CD4-positive, alpha-beta T cell treated with Interleukin-6 for 4 hours (primary cell): ENCODE measurements around the gene USP13.

Experiments used
- DNase-seq: peaks from one replicate; pipeline ENCODE4 v3.0.0-alpha.2; 2020; ENCODE audit warnings: mixed read lengths

The USP13 gene

DNA sequence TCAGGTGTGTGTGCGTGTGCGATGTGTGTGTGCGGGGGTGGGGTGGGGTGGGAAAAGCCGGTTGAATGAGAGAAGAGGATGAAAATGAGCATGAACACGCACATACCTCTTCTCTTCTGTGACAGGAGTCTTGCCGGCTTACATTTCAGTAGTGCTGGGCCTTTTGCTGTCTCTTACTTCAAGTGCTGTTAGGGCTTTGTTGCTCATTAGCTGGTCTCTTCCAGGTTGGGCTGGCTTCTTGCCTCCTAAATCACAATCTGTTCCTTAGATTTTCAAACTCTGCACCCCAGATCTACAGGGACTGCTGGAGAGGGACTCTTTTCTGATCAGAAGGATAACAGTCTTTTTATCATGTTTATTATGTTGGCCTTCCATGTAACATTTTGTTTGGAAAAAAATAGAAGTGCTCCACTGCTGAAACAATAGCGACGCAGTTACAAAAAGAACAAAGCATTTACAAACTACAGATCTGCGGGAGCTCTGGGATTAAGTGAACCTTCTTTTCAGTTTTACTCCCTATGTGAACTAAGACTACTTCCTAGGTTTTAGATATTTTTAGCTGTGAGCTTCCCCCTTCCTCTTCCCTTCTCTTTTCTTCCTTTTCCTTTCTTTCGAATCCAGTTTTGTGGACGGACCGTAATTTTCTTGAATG, 48.5 kb downstream of the USP13 start:
- DNase-seq, result no peak

DNA sequence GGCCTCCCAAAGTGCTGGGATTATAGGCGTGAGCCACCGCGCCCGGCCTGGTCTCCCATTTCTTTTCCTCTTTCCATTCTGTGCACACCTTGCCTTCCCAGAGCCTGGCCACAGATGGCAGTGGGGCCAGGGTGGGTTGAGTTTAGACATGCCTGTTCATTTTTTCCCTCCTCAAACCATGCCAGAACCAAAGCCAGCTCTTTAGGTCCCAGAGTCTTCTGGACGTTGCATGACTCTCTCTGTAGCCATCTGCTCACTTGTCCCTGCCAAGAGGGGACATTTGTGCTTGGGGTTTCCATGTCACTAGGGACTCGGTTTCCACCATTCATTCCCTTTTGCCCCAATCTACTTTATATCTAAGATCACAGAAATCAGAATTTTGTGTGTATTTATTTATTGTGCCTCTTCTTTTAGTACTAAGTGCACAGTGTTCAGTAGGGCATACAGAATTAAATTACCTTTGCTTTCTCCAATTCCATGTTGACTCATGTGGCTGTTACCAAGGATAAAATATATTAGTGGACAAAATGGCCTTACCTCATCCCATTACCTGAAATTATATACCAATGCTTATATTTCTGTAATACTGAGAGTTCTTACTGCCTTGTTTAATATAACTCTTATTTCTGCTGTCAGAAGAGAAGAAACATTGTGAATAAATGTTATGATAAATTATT, 49.6 kb downstream of the USP13 start:
- DNase-seq, result no peak

DNA sequence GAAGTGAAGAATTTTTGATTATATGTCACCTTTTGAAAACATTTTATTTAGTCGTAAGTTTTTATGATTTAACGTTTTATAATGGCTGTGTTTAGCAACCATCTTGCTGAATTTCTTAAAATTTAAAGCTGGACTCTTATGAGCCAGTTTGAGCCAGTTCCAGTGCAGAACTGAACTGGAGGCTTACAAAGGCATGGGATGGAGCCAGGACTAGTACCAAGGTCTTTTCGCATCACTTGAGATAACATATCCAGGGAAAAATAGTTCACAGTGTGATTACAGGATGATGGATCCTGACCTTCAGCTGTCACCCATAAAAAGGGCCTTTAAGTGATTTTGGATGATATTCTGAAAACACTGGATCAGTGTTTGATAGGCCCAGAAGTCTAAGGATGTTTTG, 51.0 kb downstream of the USP13 start:
- no peak for DNase-seq

DNA sequence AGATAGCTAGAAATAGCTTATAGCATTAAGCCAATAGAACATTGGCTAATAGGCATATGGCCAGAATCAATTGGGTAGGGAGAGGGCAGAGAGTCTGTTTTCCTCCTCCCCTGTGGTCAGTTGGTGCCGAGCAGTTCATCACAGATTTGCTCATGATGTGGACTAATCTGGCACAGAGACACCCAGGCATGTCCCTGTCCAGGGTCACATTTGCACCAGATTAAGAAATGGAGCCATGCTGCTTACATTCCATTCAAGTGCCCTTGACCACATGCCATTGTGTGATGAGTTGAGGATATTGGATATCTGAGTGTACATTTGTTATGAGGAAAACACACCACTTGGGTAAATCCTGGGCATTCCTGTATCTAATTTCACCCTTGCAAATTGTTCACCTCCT, 53.4 kb downstream of the USP13 start:
- no peak for DNase-seq

DNA sequence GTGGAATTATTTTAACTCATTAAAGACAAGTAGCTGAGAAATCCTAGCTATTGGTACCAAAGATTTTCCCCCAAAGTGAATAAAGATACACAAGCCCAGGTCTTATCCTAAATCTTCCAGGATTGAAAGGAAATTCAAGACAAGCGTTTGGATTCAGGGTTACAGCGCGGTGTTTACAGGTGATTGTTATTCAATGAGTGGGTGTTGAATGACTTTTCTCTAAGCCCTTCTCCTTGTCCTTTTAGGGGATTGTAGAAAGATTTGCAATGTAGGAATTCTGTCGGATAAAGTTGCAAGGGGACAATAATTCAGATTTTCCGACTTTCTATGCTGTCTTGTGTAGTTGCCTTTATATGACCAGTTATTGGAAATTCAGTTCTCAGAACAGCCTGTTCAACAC, 57.2 kb downstream of the USP13 start:
- DNase-seq, result no peak

DNA sequence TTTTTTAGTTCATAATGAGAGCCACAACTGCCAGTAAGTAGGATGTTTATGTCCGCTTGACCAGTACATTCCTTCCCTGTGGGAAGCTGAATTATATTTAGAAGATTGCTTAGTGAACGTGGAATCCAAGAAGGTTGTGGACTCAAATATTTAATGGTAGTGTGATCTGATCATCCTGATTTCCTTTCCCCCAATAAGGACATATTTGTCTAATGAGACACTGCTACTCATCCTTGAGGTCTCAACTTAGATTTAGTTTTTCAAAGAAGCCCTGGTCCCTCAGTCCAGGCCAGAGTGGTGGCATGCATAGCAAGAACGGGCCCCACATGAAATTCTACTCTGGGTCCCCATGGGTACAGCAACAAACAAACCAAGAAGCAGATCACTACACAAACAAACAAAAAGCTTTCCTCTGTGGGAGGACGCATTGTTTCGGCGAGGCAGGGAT, 60.8 kb downstream of the USP13 start:
- no peak for DNase-seq

DNA sequence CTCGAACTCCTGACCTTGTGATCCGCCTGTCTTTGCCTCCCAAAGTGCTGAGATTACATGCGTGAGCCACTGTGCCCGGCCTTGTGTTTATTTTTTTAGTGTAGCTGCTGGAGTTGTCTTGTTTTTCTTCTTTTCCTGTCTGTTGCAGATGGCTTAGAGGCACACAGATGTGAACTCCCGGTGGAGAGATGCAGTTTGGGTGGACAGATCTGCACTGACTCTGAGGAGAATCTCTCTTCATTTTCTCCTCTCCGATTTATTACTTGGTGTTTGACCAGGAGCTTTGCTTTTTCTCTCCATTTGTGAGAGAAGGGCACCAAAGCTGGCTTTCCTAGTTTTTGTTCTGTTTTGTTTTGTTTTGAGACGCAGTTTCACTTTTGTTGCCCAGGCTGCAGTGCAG, 62.7 kb downstream of the USP13 start:
- DNase-seq, result no peak

DNA sequence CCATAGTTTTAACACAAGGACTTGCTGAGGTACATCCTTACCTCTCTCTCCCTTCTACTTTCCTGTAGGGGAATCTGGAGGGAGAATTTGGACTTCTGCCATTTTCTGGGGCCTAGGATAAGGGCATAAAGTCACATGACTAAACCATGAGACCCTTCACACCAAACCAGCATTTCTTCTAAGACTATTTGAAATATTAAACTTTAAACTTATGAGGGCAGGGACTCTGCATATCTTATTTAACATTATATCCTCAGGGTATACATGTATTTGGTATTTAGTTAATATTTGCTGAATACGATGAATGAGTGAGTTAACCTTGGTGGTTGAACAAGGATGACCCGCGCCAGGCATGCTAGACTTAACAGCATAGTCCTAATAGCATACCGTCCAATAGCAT, 63.4 kb downstream of the USP13 start:
- no peak for DNase-seq

DNA sequence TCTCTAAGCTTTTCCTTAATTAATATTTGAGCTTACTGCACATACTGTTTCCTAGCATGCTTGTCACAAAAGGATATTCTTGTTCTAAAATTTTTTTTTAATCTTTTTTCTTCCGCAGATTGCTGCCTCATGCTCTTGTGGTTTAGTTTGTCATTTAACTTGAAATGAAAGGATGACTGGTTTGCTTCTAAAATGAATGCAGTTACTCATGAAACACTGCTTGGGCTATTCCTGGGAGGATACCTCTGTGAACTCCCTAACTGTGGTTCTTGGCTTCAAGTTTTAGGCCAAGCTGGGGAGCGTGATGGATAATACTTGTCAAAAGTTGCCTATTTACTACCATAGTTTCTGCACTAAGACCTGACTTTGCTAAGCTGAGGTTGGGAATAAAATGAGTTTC, 64.0 kb downstream of the USP13 start:
- DNase-seq, result no peak

DNA sequence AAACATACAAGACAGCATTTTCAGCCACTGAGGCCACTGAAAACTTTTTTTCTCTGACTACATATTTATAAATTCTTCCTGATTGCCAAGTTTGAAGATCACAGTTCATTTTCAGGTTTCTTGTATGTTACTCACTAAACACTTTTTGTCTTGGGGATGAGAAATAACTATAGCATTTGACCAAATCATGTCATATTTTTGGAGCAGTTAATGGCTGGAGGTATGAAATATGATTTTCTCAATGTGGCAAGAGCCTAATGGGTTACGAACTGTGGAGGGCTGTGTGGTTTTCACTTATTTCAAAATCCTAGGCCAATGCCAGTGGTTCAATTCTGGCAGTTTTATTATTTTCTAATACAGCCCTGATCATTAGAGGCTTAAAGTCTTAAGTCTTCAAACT, 64.4 kb downstream of the USP13 start:
- DNase-seq, result no peak

DNA sequence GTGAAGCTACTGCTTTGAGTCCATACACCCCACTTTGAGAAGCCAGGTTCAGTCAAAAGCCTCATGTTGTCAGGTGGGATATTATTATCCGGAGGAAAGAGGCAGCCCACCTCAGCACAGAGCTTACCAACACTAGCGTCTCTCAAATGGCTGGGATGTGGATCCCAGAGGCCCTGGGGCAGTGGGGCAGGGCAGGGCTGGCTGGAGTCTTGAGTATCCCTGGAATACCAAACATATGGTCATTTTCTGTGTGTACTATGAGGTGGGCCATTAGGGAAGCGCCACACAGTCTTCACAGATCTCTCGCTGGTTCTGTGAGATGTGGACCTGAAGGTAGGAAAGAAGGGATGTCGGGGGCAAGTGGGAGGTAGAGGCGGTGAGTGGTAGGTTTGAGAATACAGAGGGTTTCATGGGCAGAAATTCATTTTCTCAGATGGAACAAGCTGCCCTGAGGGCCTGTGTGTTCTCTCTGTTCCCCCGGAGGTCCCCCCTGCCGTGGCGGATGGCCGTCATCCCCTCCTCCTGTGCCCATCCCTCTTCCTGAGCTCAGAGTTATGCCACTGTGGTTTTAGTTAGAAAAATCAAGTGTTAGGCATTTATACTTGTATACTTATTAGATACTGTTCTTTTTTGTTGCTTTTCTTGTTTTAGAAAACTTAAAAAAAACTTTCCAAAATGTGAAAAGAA, 66.4 kb downstream of the USP13 start:
- no peak for DNase-seq

DNA sequence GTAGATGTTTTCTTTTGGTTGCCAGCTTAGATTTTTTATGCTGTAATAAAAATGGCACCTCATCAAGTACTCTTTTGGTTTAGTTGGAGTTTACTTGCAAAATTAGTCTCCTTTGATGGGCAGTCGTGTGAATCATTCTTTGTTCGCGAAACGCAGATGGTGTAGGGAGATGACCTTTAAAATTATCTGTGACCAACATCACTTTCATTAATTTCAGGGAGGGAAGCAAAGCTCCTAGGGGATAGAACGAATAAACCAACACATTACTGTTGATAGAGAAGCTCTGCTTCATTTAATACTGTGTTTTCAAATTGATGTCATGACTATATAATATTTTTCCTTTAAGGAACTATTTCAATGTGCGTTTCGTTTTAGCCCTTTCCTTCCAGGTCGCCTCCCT, 67.4 kb downstream of the USP13 start:
- DNase-seq, result no peak

DNA sequence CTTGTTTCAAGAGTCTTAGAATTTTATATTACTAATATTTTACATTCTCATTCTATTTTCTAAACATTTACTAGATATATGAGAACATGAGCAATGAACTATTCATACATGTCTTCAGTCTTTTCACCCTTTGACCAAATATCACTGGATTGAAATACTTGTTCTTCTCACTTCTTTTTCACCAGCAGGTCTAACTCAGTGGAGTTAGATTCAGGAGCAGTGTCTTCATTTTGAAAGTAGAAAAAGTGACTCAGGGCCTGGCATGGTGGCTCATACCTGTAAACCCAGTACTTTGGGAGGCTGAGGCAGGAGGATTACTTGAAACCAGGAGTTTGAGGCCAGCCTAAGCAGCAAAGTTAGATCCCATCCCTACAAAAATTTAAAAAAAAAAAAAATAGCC, 70.8 kb downstream of the USP13 start:
- DNase-seq, result no peak

DNA sequence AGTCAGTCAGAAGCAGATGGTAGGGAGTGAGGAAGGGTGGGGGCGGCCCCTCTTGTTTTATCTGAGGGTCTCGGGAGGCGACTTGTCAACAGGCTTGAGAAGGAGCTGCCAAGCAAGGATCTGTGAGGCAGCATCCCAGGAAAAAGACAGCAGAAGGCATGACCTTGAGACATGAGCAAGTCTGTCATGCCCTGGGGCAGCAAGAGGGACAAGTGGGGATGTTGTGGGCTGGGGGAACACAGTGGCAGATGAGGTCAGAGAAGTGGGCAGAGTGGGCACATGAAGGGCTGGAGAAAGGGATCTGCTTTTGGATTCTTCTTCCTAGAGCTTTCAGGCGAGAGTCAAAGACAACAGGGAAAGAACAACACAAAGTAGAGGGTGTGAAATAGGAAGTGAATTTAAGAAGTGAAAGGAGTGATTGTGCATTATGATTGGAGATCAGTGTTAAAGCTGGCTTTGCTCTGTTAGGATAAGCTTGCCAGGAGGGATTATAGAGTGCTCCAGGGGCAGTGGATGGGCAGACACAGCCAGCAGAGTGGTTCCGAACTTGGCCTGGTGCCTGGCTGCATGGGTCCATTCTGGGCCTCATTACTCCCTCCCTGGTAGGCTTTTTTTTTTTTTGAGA, 73.3 kb downstream of the USP13 start:
- no peak for DNase-seq

DNA sequence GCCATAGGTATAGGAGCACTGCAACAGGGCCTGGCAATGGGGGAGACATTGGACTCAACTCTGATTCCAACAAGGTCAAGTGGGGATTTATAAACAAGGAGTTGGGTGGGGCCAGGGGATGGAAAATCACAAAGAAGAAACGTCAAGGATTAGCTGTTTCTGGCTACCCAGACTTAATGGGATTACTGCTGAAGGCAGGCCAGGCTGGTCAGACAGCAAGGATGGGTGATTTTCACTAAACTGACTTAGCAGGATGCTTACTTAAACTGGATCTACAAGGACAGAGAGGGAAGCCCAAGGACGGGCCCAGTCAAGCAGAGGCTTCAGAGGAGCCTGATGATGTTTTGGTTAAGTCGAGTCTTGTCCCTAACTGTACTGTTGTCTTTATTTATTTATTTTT, 76.2 kb downstream of the USP13 start:
- DNase-seq, result no peak

DNA sequence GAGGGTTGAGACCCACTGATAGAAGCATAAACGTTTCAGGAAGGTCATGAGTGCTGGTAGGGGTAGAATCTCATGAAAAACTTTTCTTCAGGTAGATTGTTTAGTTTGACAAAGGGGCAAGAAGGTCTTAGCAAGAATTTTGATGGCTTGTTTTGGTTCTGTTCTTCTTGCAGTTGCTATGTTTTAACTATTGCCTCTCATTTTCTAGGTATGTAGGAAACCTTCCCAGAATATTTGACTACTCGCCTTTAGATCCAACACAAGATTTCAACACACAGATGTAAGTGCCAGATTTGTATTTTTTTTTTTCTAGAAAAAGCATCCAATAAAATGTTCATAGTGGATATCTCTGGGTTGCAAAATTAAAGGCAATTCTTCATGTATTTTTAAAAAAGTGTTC, 77.1 kb downstream of the USP13 start:
- DNase-seq, result no peak

DNA sequence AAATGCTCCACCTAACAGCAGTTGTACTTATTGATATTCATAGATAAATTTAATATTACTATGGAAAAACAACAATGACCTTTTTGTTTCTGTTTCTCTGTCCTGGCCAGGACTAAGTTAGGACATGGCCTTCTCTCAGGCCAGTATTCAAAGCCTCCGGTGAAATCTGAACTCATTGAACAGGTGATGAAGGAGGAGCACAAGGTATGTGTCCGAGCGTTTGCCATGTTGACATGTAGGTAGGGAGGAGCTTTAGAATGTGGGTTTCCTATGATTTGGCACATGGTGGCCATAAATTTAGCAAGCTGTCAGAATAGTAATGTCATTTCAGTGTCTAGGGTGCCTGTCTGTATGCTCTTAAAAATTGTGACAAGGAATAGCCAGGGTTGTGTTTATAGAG, 77.7 kb downstream of the USP13 start:
- DNase-seq, result no peak

DNA sequence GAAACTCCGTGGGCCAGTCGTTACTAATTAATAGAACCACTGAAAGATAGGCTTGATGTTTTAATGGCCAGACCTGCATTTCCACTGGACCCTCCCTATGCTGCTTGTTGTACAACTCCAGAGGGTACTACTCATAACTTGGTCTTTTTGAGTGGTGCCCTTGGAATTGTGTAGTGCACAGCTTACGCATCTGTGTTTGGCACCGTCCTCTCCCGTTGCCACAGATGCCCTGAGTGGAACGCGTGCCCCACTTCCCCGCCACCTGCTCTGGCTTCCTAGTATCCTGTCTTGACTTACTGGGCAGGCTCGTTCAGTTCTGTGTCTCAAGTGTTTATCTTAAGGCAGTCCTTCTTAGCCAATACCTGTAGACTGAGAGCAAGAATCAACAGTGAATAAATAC, 78.7 kb downstream of the USP13 start:
- DNase-seq, result no peak

DNA sequence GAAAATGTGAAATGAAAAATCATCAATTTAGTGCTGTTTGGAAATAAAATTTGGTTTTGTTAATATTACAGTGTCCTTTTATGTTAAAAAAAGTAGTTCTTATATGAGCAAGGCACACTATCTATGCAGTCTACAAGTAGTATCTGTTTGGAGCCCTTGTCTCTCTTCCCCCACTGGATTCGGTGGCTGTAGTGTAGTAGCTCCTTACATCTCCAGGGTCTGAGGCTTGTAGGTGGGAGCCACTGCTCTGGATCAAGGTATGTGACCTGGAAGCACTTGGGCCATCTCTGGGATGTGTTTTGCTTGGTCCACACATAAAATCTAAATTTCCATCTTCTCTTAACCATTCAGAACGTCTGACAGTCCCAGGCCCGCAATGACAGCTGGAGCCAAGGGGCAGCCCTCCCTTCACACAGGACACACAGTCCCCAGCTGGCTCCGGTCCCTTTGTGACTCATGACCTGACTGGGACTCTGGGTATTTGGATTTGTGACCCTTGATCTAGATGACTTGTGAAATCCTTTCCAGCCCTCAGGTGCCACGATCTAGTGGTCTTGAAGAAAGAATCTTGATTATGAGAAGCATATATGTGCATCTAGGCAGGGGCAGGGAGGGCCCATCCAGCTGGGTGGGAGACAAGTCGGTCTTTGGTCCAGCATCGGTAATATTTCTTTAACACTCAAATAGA, 80.0 kb downstream of the USP13 start:
- DNase-seq, result no peak

DNA sequence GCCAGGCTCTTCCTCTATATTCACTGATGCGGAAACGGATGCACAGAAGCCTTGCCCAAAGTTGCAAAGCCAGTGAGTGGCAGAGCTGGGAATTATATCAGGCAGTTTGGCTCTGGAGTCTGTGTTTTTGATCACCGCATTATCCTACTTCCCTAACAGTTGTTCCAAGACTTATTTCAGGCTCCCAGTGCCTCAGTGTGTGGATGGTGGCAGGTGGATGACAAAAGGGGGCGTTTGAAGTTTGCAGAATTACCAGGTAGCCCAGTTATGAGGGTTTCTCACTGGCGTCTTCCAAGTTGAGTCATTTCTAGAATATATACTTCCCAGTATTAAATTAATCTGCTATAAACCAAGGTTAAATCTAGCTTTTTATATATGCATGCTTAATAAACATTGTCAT, 81.0 kb downstream of the USP13 start:
- DNase-seq, result no peak

DNA sequence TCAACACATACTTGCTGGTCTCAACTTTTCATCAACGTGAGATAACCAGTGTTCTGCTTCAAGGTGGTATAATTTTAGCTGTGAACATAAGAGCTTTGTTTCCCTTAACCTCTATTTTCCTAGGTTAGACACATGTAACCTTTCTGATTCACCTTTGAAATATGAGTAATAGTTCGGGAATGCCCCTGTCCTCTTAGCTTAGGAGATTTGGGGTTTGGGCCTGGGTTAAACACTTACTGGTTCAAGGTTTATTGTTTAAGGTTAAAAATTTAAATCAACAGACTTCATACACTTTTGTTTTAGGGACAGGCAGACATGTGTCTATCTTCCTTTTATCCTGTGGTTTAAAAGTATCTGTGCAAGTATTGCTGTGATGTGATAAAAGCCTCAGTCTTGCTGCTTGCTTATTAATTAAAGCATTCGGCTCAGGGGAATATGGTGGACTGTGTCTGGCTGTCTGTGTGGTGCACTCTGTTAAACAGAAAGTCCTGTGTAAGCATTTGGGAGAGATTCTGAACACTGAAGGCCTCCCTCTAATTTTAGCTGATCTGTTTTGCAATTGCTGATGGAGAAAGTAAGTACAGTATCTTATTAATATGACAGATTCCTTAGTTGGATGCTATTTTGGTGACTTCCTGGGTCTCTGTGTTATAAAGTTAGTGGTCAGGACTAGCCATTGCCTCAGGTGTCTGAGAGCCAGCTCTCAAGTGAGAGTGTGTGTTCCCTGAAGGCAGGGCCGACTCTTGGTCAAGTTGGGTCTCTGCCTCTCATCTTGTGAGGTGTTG, 81.8 kb downstream of the USP13 start:
- DNase-seq, result no peak

DNA sequence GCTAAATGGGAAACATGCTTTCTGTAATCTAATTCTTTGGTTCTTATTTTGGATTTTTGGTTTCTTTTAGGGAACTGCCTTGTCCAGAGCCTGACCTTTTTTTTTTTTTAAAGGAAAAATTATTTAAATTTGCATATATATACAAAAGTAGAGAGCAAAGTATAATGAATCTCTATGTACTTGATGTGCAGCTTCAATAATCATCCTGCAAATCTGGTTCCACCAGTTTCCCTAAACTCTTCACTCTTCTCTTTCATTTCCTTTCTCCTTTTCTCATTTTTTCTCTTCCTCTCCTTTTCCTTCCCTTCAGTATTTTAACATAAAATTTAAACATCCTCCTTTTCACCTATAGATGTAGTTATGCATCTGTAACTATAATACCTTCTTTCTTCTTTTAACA, 82.5 kb downstream of the USP13 start:
- DNase-seq, result no peak

DNA sequence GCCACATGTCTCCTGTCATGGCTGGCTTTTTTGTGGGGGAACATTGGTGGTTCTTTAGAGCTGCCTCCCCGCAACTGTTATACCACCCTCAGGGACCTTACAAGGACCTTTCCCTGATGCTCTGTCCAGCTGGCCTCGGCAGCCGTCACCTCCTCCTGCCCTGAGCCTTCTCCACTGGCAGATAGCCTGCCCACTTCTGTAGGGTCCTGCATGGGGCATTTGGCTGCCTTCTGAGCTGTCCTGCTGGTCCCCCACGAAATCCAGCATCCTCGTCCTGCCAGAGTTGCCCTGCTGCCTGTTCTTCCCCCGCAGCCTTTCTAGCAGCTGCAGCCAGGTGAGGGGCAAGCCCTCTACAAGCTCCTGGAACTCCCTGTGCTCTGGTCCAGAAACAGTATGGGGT, 86.2 kb downstream of the USP13 start:
- DNase-seq, result no peak
